Inflammatory macrophage treated with lipopolysaccharide for 4 hours (primary cell): ENCODE data around the gene CD300H.
"Not testable (repeated sequence)": the region's sequence is repeated elsewhere in the genome, so short reads cannot be mapped to it uniquely, and the experiment has no call there.

Experiments used
- DNase-seq: peaks from one replicate; pipeline ENCODE4 v3.0.0-alpha.2; 2020

The CD300H gene

GRCh38 chr17:74584292-74585060 is 17.2 kb upstream of the CD300H start:
- DNase-seq: no peak

DNA sequence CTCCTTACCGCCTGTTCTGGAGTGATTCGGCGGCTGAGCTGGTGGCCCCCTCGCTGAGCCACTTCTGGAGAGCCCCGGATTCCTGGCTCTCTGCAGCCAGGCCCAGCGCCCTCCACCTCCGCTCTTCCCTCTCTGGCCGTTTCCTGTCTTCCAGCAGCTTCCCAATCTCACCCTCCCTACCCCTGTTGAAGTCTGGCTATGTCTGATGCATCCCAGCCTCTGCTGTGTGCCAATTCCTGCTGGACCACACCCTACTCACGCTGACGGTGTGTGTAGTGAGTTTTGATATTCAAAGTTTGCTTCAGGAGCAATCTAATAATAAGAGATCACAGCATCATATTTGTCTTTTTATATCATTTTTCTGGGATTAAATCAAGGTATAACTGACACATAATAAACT is 15.3 kb upstream of the CD300H start:
- DNase-seq: no peak

GRCh38 chr17:74579900-74580299 is 12.6 kb upstream of the CD300H start:
- DNase-seq: peak; percentile 22

GRCh38 chr17:74578979-74579378 is 11.7 kb upstream of the CD300H start:
- DNase-seq: no peak

DNA sequence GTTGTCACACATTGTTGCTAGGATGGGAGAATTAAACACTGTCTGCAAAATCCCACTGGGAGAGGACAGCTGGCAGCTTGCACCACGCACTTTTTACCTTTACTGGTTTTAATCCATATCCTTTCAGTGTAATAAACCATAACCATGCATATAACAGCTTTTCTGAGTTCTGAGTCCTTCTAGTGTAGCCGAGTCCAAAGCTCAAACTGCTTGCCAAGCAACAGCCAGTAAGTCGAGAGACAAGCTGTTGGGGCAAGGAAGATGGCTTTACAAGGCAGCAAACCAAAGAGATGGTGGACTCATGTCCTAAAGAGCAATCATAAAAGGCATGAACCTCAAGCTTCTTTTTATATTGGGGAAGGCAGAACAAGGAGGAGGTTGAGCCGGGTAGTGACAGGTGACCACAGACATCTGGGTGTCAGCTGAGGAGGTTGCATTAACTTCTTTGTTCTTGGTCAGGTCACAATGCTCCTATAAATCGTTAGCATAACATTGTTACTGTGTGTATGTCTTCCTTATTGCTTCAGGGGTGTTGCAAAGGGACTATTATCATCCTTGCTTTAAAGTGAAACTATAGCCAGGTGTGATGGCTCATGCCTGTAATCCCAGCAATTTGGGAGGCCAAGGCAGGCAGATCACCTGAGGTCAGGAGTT is 7.3 kb upstream of the CD300H start:
- no peak for DNase-seq

- DNase-seq: not testable (repeated sequence)
These were observed 6.3 kb upstream of the CD300H start for GRCh38 chr17:74573635-74574034.

GRCh38 chr17:74573169-74573568 is 5.9 kb upstream of the CD300H start:
- no peak for DNase-seq

DNA sequence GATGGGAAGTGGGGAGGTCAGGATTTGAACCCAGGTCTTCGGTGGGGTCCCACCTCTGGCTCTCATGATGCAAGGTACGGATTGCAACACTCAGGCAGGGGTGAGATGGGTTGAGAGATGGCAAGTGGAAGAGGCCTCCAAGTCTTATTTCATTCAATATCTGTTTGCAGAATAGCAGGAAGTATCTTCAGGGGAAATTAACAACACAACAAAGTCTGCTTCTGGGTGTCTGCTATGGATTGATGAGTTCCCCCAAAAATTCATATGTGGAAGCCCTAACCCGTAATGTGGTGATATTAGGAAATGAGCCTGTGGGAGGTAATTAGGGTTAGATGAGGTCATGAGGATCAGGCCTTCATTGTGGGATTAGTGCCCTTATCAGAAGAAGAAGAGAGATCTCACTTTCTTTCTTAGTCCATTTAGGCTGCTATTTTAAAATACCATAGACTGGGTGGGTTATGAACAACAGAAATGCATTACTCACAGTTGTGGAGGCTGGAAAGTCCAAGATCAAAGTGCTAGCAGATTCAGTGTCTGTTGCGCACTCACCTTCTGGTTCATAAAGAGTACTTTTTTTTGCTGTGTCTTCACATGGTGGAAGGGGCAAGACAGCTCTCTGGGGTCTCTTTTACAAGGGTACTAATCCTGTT is 4.4 kb upstream of the CD300H start:
- DNase-seq: peak; percentile 29

DNA sequence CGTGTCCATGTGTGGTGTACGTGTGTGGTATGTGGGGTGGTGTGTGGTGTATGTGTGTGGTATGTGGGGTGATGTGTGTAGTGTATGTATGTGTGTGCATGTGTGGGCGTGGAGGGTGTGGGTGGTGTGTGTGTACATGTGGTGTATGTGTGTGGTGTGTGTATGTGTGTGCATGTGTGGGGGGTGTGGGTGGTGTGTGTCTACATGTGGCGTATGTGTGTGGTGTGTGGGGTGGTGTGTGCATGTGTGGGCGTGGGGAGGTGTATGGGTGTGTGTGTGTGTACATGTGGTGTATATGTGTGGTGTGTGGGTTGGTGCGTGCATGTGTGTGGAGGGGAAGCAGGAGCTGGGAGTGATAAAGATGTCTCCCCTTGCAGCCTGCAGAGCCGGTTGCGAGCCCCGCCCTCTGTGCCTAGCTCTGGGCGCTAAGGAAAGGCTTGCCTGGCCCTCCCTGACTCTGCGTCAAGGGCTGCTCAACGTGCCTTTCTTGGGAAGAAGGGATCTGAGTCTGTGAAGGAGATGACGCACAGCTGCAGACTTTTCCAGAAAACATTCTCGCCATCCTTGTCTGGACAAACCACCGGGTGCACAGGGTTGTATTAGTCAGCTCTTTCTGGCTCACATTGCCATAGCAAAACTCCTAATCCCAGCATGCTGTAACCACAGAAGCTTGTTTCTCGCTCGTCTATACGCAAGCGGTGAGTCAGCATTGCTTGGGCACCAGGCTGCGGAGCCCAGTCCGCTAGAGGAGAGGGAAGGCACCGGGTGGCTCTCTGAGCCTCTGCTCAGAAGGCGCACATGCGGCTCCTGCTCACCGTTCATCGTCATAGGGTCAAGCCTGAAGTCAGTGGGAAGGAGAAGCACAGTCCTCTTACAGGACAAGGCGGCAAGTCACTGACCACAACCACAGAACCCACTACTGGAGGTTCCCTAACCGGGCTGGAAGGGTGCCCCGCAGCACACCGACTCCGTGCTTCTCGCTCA is 2.0 kb upstream of the CD300H start:
- peak; percentile 99 for DNase-seq

DNA sequence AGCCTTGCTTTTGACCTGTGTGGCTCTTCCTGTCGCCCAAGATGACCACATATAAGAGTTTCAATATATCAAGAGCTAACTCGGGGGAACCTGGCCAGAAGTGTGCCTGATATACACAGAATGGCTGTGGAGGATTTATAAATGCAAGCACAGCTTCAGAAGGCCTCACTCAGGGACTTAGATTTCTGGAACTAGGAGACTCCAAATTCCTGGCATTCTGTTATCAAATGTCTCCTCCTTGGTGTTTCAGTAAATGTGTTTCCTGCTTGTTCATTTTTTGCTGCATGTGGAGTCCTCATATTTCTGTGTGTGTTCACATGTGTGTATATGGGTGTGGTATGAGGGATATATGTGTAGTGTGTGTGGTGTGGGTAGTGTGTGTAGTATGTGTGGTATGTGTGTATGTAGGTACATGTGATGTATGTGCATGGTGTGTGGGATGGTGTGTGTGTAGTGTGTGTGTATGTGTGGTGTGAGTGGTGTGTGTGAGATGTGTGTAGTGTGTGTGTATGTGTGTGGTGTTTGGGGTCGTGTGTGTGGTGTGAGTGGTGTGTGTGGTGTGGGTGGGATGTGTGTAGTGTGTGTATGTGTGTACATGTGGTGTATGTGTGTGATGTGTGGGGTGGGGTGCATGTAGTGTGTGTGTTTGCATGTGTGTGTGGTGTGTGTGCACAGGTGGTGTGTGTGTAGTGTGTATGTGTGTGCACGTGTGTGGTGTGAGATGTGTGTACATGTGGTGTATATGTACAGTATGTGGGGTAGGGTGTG is 981 bp upstream of the CD300H start:
- no peak for DNase-seq

DNA sequence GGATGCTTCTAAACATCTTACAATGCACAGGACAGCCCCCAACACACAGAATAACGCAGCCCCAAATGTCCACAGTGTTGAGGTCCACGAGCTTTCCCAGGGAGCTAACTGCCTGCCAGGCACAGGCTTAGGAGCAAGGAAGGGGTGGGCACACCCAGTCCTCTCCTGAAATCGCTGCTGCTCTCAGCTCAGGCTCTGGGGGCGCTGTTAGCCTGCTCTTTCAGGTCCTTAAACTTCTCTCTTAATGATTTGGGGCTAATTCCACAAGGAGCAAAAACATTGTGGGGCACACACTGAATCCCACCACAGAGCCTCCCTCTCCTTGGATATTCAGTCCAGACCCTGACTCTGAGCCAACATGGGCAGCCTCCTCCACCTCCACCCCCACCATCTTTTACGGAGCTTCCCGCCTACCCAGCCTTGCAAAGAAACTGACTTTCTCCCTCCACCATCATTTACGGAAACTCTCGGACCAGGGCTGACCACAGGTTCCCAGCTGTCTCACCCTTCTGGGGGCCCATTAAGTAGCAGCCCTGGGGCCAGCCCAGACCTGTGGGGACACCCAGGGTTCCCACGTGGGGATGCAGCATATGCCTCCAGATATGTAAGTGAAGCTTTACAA is 1.1 kb downstream of the CD300H start:
- DNase-seq: peak; percentile 61

DNA sequence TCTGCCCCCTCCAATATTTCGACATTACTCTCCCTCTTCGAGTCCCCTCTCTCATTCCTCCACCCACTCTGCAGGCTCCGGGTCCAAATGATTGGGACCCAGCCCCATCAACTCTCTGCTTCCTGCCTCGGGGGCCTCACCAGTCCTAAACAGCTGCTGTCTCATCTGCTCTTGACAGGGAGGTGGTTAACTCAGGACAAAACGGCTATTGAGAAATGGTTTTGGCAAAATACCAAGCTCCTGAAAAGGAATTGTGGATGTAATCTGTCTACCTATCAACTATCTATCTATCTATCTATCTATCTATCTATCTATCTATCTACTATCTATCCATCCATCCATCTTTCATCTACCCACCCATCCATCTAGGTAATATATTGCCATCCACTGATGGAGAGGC is 2.2 kb downstream of the CD300H start:
- no peak for DNase-seq

GRCh38 chr17:74563358-74563757 is 4.0 kb downstream of the CD300H start:
- DNase-seq: no peak

GRCh38 chr17:74561586-74561985 is 5.7 kb downstream of the CD300H start:
- DNase-seq: peak; percentile 55

- no peak for DNase-seq
These were observed 8.3 kb downstream of the CD300H start for GRCh38 chr17:74558882-74559519.

DNA sequence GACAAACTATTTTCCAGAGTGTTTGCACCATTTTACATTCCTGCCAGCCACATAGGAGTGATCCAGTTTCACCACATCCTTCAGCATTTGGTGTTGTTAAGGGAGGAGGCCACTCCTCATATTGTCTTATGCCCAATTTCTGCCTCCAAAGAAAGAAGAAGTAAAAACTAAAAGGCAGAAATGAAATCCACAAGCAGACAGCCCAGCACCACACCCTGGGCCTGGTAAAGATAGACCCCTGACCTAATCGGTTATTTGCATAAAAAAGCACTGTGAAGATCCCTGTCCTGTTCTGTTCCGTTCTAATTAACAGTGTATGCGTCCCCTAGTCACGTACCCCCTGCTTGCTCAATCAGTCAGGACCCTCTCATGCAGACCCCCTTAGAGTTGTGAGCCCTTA is 8.9 kb downstream of the CD300H start:
- peak; percentile 67 for DNase-seq

DNA sequence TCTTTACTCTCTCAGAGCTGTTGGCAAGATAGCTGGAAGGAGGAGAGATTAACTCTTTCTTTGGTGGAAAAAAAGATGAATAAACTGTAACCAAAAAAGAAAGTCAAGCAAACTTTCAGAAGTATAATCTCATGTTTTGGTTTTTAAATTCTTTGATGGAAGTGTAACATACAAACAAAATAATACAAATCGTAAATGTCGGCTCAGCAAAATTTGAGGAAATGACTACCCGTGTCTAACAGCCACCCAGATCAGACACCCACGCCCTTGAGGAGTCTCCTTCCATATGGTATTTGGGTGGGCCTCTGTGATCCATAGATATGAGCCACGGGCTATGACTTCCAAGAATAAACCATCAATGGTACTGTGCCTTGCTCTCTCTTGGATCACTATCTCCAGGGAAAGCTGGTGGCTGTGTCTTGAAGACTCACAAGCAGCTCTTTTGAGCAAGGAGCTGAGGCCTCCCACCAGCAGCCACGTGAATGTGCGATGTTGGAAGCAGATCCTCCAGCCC is 11.8 kb downstream of the CD300H start:
- peak; percentile 28 for DNase-seq

DNA sequence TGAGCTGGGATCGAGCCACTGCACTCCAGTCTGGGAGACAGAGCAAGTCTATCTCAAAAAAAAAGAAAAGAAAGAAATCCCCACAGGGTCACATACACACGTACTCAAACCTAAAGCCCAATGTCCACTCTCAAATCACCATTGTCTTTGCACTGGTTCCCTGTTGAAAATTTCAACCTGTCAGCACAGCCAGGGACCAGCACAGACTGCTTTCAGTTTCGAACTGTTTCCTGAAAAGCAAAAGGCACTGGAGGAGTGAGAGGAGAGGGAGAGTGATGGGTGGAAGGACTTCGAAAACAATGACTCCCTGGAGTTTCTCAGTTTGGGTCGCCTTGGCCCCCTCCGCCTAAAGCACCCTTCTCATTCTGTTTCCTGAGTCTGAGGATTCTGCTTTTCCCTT is 12.4 kb downstream of the CD300H start:
- DNase-seq: peak; percentile 60

DNA sequence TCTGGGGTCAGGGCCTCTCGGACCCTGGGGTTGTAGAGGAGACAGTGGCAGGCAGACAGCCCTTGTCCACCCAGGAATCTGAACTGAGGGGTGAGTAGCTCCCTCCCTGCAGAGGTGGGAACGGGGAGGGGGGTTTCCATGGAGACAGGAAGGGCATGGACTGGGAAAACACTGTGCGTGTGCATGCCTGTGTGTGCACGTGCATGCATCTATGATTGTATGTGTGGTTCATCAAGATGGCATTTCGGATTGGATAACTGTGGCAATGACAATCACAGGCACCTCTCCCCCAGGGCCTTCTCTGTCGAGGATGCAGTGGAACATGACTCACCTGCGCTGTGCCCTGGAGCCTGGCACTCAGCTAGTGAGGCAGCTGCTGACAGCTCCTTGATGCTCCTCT is 15.3 kb downstream of the CD300H start:
- DNase-seq: no peak

- no peak for DNase-seq
These were observed 16.7 kb downstream of the CD300H start for GRCh38 chr17:74550602-74551001.

GRCh38 chr17:74549343-74549742 is 18.0 kb downstream of the CD300H start:
- no peak for DNase-seq
